ENCODE results near the gene SLFNL1.

Gene SLFNL1

DNA sequence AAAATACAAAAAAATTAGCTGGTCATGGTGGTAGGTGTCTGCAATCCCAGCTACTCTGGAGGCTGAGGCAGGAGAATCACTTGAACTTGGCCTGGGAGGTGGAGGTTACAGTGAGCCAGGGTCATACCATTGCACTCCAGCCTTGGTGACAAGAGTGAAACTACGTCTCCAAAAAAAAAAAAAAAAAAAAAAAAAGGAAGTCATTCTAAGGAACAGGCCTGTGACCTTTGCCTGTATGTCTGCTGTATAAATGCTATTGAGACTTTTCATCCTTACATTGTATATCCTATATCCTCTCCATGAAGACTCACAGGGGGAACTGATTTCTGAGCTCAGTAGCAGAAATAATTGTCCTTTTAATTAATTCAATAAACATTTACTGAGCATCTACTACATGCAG is 49.6 kb downstream of the SLFNL1 start:
- no peak overlapping the region for H3K4me3 ChIP-seq (ENCODE audit: low read depth, low read length)
- TF ChIP-seq CTCF (IDR thresholded peaks at IDR 0.05; ENCODE audit: borderline replicate concordance, insufficient read depth, low read depth, low read length) = no peak

DNA sequence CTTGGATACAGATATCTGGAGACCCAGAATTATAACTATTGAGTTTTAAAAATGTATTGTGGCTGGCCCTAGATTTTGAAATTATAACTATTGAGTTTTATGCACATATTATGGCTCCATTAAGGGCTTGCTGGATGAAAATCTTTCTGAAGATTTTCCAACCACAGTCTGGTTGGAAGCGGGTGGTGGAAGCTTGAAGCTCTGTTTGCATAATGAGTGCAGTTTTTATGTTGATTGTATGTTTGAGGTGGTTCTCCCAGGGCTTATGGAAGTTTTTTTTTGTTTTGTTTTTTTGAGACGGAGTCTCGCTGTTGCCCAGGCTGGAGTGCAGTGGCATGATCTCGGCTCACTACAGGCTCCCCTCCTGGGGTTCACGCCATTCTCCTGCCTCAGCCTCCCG is 52.1 kb downstream of the SLFNL1 start:
- no peak overlapping the region for H3K4me3 ChIP-seq (ENCODE audit: low read depth, low read length)
- no peak for TF ChIP-seq CTCF (IDR thresholded peaks at IDR 0.05; ENCODE audit: borderline replicate concordance, insufficient read depth, low read depth, low read length)

DNA sequence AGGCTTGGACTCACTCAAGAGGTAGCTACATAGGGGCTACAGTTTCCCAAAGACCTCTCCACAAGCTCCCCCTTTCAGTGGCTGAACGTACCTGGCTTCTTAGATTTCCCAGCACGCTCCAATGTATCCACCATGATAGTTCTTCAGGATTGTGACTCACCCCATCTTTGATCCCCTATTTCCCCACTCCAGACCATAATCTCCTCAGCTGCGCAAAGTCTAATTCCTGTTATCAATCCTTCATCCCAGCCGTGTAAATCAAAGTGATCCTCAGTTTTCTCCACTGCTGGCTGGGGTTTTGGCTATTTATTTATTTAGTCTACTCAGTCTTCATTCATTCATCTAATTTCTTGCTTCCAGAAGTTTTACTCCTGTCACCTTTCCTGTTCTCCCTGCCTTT is 55.1 kb downstream of the SLFNL1 start:
- no peak for TF ChIP-seq CTCF (IDR thresholded peaks at IDR 0.05; ENCODE audit: borderline replicate concordance, insufficient read depth, low read depth, low read length)
- H3K4me3 ChIP-seq (ENCODE audit: low read depth, low read length) = no peak overlapping the region
